ENCODE measurements around the gene BRICD5. TPM values are rescaled to one million over a fixed set of nuclear protein-coding genes. Genes with fewer than 3 reads are reported as not detected.

BRICD5 gene
- total RNA-seq (2014; rRNA removed; shearing (Covaris generic)): 1.3 and 3.0 TPM in 2 replicates

DNA sequence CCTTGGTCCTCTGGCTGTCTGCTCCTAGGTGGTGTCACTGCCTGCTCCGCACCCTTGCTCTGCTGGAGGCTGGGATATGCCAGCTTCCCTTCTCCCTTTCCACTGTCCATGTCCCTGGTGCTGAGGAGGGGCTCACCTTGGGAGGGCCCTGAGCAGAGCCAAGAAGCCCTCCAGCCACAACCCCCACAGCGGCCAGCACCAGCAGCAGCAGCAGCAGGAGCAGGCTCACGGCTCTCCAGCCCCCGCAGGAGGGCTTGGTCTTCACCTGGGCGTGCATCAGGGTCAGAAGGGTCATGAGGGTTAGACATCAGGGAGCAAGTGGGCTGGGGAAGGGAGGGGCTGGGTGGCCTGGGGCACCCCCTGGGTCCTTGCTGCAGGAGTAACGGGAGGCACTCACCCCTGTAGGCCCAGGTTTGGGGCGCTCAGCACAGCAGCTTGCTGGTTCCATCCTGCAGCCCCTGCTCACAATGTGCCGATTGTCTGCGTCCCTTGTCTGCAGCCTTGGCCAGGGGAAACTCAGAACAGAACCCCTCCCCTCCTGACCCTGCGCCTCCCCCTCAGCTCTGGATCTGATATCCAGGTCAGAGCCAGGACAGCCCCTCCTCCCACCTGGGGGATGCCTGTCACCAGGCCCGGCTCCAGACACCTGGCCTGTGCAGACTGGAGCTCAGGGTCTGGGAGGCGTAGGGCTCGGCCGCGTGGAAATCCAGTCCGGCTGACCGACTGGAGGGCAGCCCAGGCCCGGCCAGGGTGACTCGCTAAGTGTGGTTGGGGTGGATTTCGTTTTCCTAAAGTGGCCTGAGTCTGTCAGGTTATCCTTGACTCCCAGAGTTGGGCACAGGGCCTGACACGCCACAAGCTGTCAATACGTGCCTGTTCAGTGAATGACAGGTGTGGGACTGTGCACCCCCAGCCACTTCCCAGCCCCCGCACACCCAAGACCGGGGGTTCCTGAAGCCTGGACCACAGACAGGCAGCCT is at the start of gene BRICD5:
Gene BRICD5, minus strand, starts transcription at position 478 of the 980 bp plus-strand sequence. Its CDS starts 30 bp downstream, at position 448.

DNA sequence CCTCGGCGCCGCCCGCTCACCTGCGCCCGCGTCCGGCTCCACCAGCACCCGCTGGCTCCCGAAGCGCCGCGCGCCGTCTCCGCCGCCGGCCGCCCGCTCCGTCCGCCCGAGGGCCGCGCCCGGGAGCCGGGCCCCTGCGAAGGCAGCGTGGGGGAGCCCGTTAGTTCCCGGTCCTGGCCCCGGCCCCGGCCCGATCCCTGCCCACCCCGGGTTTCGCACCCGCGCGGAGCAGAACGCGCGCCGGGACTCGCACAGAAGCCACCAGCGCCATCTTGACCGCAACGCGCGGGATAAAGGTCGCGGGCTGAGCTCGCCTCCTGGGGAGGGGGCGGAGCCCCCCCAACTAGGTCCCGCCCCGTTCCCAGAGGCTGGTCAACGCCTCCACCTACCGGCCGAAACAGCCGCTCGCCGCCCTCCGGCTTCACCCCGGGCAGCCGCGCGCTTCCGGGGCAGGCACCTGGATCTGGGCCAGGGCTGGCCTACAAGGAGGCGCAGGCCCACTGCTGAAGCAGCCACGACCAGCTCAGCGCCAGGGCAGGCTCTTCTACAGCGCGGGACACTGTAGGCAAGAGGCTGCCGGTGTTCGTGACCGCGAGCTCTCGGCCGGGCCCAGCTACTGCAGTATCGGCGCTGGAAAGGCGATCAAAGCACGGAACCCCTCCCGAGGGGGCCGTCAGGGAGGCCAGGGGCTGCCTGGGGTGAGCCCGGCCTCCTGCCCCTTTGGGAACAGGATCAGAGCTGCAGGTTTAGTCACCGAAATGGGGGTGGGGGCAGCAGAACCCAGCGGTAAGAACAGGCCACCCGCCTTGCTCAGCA is 40.8 kb upstream of the BRICD5 start, which contains the start of gene ECI1:
Gene ECI1, minus strand, starts transcription at position 292 of the 816 bp plus-strand sequence. Its CDS starts 21 bp downstream, at position 271.

DNA sequence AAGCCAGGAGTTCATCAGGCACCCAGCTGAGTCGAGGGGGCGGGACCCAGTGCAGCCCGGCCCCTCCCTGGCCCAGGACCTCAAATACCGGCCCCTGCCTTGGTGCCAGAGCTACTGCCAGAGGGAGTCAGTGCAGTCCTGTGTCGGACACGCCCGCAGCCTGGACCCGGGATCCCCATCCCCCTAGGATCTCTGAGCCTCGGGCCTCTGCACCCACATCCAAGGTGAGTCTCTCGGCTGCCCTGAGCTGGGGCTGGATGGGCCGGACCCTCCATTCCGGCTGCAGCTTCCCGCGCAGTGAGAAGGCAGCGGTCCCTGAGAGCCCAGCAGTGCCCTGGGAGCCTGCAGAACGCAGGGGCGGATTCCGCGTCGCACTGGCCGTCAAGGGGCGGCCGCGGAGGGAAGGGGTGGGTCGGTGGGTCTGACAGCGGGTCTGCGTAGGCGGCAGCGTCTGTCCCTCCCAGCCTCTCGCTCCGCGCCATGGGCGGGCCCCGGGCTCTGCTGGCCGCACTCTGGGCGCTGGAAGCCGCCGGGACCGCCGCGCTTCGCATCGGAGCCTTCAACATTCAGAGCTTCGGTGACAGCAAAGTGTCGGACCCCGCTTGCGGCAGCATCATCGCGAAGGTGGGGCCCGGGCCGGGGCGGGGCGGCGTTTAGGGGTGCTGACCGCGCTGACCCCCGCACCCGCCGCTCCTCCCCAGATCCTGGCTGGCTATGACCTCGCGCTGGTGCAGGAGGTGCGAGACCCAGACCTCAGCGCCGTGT is 25.9 kb upstream of the BRICD5 start, which contains the start of gene DNASE1L2:
Gene DNASE1L2, plus strand, starts transcription at position 108 of the 765 bp plus-strand sequence. Its CDS starts 373 bp downstream, at position 481.

DNA sequence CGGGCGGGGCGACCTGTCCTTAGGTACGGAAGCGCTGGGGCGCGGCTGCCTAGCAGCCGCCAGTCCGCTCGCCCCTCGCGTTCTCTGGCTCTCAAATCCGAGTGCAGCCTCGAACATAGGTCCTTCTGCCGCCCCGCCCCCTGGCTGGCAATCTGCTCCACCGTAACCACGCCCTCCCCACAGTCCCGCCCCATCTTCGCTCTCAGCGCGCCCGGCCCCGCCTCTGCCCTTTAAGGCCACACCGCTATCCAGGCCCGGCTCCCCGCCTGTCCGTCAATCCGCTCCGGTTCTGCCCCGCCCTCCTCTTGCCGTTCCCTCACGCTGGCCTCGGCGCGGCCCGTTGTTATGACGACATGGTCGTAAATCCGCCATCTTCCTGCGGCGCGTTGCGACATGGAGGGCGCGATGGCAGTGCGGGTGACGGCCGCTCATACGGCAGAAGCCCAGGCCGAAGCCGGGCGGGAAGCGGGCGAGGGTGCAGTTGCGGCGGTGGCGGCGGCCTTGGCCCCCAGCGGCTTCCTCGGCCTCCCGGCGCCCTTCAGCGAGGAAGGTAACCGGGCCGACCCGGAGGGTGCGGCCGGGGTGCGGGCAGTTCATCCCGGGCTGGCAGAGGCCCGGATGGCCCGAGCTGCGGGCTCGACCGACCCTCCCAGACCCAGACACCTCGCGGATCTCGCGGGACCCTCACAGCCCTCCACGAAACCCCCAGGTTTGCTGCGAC is 12.7 kb upstream of the BRICD5 start, which contains the start of gene E4F1:
Gene E4F1, plus strand, starts transcription at position 371 of the 721 bp plus-strand sequence. Its CDS starts 23 bp downstream, at position 394.

DNA sequence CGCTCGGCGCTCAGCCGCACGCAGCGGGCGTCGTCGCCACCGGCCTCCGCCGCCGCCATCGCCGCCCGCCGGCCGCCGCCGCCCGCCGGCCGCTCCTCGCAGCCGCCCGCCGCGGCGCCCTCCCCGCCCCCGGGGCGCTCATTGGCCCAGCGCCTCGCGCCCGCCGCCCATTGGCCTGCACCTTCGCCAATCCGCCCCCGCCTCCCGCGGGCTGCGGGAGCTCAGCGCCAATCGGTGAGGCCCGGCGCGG is 4.0 kb upstream of the BRICD5 start, which contains the start of gene PGP:
Gene PGP, minus strand, starts transcription at position 122 of the 250 bp plus-strand sequence. Its CDS starts 63 bp downstream, at position 59.

DNA sequence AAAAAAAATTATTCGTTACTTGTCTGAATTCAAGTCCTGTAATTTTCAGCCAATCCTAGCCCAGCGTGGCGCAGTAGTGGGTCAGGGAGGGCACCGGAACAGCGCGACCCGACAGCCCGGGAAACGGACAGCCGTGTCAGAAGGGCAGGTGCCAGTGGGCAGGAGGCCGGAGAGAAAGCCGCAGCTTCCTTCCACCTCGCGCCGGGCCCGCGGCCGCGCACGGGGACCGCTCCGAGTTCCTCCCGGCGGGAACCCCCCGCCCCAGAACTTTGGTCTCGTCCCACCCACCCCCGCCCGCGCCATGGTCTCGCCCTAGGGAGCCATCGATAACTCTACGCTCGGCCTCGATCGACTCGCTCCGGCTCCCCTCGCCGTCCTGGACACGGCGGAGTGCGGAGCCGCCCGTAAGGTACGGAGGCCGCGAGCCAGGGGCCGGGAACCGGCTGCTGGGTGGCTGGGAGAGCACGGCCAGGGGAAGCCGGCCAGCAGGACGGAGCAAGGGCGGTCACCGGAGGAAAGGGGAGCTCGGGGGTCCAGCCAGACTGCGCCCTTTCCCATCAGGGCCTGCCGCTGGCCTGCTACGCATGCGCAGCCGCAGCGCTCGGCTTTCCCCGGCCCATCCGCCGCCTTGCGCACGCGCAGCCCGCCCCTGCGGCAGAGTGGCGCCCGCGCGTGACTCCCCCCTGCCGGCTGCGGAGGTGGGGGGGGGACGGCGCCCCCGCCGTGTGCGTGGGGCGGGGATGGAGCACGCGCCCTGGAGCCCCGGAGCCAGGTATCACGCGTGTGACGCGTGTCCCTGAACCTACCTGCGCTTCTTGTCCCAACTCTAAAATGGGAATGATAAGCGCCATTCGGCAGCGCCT is 5.3 kb downstream of the BRICD5 start, which contains the start of gene MLST8:
Gene MLST8, plus strand, starts transcription at position 351 of the 863 bp plus-strand sequence. CDS start 632 bp downstream, outside the sequence.

DNA sequence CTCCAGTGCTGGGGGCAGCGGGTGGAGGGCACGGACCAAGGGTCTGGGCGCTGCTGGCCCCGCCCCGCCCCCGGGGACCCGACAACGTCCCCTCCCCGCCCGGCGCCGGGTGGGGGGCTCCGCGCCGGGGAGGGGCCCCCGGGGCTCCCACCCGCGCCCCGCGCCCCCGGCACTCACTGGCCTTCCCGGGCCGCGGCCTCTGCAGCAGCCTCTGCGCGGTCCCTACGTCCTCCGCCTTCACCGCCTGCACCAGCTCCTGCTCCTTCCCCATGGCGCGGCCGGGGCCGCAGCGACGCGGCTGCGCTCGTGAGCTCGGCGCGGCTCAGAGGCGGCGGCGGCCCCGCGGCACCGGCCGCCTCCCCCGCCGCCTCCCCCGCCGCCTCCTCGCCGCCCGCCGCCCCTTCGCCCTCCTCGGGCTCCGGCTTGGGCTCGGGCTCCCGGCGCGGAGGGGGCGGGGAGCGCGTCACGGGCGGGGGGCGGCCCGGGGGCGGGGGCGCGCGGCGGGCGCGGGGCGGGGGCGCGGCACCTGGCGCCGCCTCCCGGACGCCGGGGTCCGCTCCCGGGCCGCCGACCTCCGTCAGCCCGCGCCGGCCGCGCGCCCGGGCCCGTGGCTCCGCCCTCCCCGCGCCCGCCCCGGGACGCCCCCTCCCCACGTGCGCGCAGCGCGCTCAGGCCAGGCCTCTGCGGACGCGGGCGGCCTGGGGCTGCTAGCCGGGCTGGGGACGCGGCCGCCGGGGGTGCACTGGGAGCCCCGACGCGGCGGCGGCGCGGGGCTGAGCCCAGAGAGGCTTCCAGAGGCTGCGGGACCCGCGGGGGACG is 14.3 kb downstream of the BRICD5 start, which contains the start of gene CASKIN1:
Gene CASKIN1, minus strand, starts transcription at position 444 of the 819 bp plus-strand sequence. Its CDS starts 173 bp downstream, at position 271.

Other genes starting within 250 kb of the BRICD5 start
- 4,459 and 5,166 TPM in 2 replicates for gene RPS2, start 246.0 kb downstream of the BRICD5 start, total RNA-seq (2014; rRNA removed; shearing (Covaris generic))
- gene RNF151, start 244.0 kb downstream of the BRICD5 start, total RNA-seq (2014; rRNA removed; shearing (Covaris generic)): not detected in 2 replicates
- gene TBL3, start 238.8 kb downstream of the BRICD5 start, total RNA-seq (2014; rRNA removed; shearing (Covaris generic)): 72.8 and 74.0 TPM in 2 replicates
- 0.23 TPM in 1 of 2 replicates, not detected in the other for gene NOXO1, start 229.4 kb downstream of the BRICD5 start, total RNA-seq (2014; rRNA removed; shearing (Covaris generic))
- gene GFER, start 226.7 kb downstream of the BRICD5 start, total RNA-seq (2014; rRNA removed; shearing (Covaris generic)): 46.0 and 50.1 TPM in 2 replicates
- gene SYNGR3, start 220.9 kb downstream of the BRICD5 start, total RNA-seq (2014; rRNA removed; shearing (Covaris generic)): 1.6 and 2.0 TPM in 2 replicates
- gene ZNF598, start 201.0 kb downstream of the BRICD5 start, total RNA-seq (2014; rRNA removed; shearing (Covaris generic)): 59.6 and 76.5 TPM in 2 replicates
- gene NPW, start 191.1 kb downstream of the BRICD5 start, total RNA-seq (2014; rRNA removed; shearing (Covaris generic)): 1.0 and 1.5 TPM in 2 replicates
- gene NHERF2, start 184.0 kb downstream of the BRICD5 start, total RNA-seq (2014; rRNA removed; shearing (Covaris generic)): 113 and 117 TPM in 2 replicates
- 58.6 and 71.2 TPM in 2 replicates for gene NTHL1, start 163.0 kb downstream of the BRICD5 start, total RNA-seq (2014; rRNA removed; shearing (Covaris generic))
- gene TSC2, start 162.9 kb downstream of the BRICD5 start, total RNA-seq (2014; rRNA removed; shearing (Covaris generic)): 75.3 and 90.4 TPM in 2 replicates
- 90.3 and 104 TPM in 2 replicates for gene PKD1, start 75.0 kb downstream of the BRICD5 start, total RNA-seq (2014; rRNA removed; shearing (Covaris generic))
- 9.0 and 16.0 TPM in 2 replicates for gene RAB26, start 62.2 kb downstream of the BRICD5 start, total RNA-seq (2014; rRNA removed; shearing (Covaris generic))
- 71.3 and 72.5 TPM in 2 replicates for gene TRAF7, start 55.1 kb downstream of the BRICD5 start, total RNA-seq (2014; rRNA removed; shearing (Covaris generic))
- 1.1 and 1.4 TPM in 2 replicates for gene CASKIN1, start 14.3 kb downstream of the BRICD5 start, total RNA-seq (2014; rRNA removed; shearing (Covaris generic))
- 44.6 and 65.4 TPM in 2 replicates for gene MLST8, start 5.4 kb downstream of the BRICD5 start, total RNA-seq (2014; rRNA removed; shearing (Covaris generic))
- 19.2 and 26.6 TPM in 2 replicates for gene PGP, start 4.0 kb upstream of the BRICD5 start, total RNA-seq (2014; rRNA removed; shearing (Covaris generic))
- 40.0 and 47.9 TPM in 2 replicates for gene E4F1, start 12.7 kb upstream of the BRICD5 start, total RNA-seq (2014; rRNA removed; shearing (Covaris generic))
- 1.0 and 1.5 TPM in 2 replicates for gene DNASE1L2, start 25.6 kb upstream of the BRICD5 start, total RNA-seq (2014; rRNA removed; shearing (Covaris generic))
- gene ECI1, start 40.7 kb upstream of the BRICD5 start, total RNA-seq (2014; rRNA removed; shearing (Covaris generic)): 86.9 and 97.5 TPM in 2 replicates
- gene RNPS1, start 57.3 kb upstream of the BRICD5 start, total RNA-seq (2014; rRNA removed; shearing (Covaris generic)): 254 and 259 TPM in 2 replicates
- gene ABCA3, start 129.9 kb upstream of the BRICD5 start, total RNA-seq (2014; rRNA removed; shearing (Covaris generic)): 0.40 and 0.60 TPM in 2 replicates
- gene CCNF, start 218.6 kb upstream of the BRICD5 start, total RNA-seq (2014; rRNA removed; shearing (Covaris generic)): 39.2 and 42.2 TPM in 2 replicates
- gene TEDC2, start 249.2 kb upstream of the BRICD5 start, total RNA-seq (2014; rRNA removed; shearing (Covaris generic)): 33.7 and 40.7 TPM in 2 replicates